GM12892 (cell line): ENCODE results near the gene SLC2A2.

Source experiments
- POLR2A ChIP-seq: IDR thresholded peaks from 2 replicates; pipeline ENCODE4 v1.6.1; 2011; ENCODE audit warnings: low read depth, low read length, control low read depth
- POLR2AphosphoS5 ChIP-seq: IDR thresholded peaks from 2 replicates; pipeline ENCODE4 v1.6.1; 2011; ENCODE audit warnings: low read depth, low read length, control low read depth

- TF ChIP-seq POLR2A: no peak
- TF ChIP-seq POLR2AphosphoS5: no peak
These were observed 50.4 kb downstream of the SLC2A2 start for GRCh38 chr3:170976190-170976519.
